Measurements from ENCODE around the gene LPCAT2. TPM values are rescaled to one million over a fixed set of nuclear protein-coding genes. Genes with fewer than 3 reads are reported as not detected.
A peak's percentile ranks its signal among the peaks of the same experiment; 100 is the strongest.

The LPCAT2 gene
- total RNA-seq, 4 donors from 2014 or later, result 8.0 to 27.1 (median 18.0) TPM

- no peak for ATAC-seq
- H3K4me3 ChIP-seq, result no peak overlapping the region
- H3K27me3 ChIP-seq, result no peaks in the 10 kb centered on the region
- H3K36me3 ChIP-seq, result no peaks in the 10 kb centered on the region
- H3K9me3 ChIP-seq, result peaks cover 0 to 12% (median 0%) of the 10 kb centered on the region in 3 donors
- no peak for TF ChIP-seq POLR2AphosphoS5 (IDR thresholded peaks at IDR 0.05)
- 66 to 96% methylated on average over 2 of the region's 2 CpGs for WGBS, 2 donors (ENCODE audit: low coverage in 1 of 2)
- no peak overlapping the region for H3K27ac ChIP-seq
- peaks cover 8 to 31% (median 9%) of the 10 kb centered on the region in 3 donors for H3K4me1 ChIP-seq
Measured at GRCh38 chr16:55555436-55555835, 46.6 kb downstream of the LPCAT2 start.

GRCh38 chr16:55557186-55557585 lies 48.3 kb downstream of the LPCAT2 start:
- H3K4me3 ChIP-seq, result no peak overlapping the region
- no peak overlapping the region for H3K27ac ChIP-seq
- H3K27me3 ChIP-seq, result no peaks in the 10 kb centered on the region
- H3K9me3 ChIP-seq, result peaks cover 0 to 12% (median 0%) of the 10 kb centered on the region in 3 donors
- peaks cover 8 to 32% (median 9%) of the 10 kb centered on the region in 3 donors for H3K4me1 ChIP-seq
- no peaks in the 10 kb centered on the region for H3K36me3 ChIP-seq
- ATAC-seq, result no peak
- TF ChIP-seq POLR2AphosphoS5 (IDR thresholded peaks at IDR 0.05) (no peak), POLR2A (IDR thresholded peaks at IDR 0.05) (no peak), EP300 (IDR thresholded peaks at IDR 0.05) (no peak)

GRCh38 chr16:55559233-55559632 lies 50.4 kb downstream of the LPCAT2 start:
- Histone ChIP-seq H3K27me3 (no peaks in the 10 kb centered on the region), H3K27ac (peak overlapping the region in 3 of 4 donors; percentile 4 to 35 (median 8)), H3K9me3 (peaks cover 0 to 2% (median 0%) of the 10 kb centered on the region in 3 donors), H3K4me3 (no peak overlapping the region), H3K36me3 (no peaks in the 10 kb centered on the region), H3K4me1 (peaks cover 8 to 32% (median 9%) of the 10 kb centered on the region in 3 donors)
- TF ChIP-seq POLR2AphosphoS5 (IDR thresholded peaks at IDR 0.05), result peak; percentile 49
- TF ChIP-seq POLR2A (IDR thresholded peaks at IDR 0.05), result no peak
- no peak for ATAC-seq

- ATAC-seq, result no peak
- Histone ChIP-seq H3K27me3 (no peaks in the 10 kb centered on the region), H3K4me1 (peaks cover 8 to 32% (median 9%) of the 10 kb centered on the region in 3 donors), H3K9me3 (no peaks in the 10 kb centered on the region), H3K4me3 (no peak overlapping the region), H3K27ac (no peak overlapping the region), H3K36me3 (no peaks in the 10 kb centered on the region)
- 29 to 42% methylated on average over 1 of the region's 1 CpG for WGBS, 2 donors (ENCODE audit: low coverage in 1 of 2)
- TF ChIP-seq POLR2AphosphoS5 (IDR thresholded peaks at IDR 0.05), result no peak
- no peak for TF ChIP-seq CTCF (IDR thresholded peaks at IDR 0.05)
- no peak for TF ChIP-seq POLR2A (IDR thresholded peaks at IDR 0.05)
- TF ChIP-seq EP300 (IDR thresholded peaks at IDR 0.05), result no peak
Measured at GRCh38 chr16:55559933-55560516, 51.2 kb downstream of the LPCAT2 start.

GRCh38 chr16:55561319-55561848 lies 52.5 kb downstream of the LPCAT2 start:
- TF ChIP-seq POLR2A (IDR thresholded peaks at IDR 0.05), result no peak
- no peak for TF ChIP-seq EP300 (IDR thresholded peaks at IDR 0.05)
- TF ChIP-seq CTCF (IDR thresholded peaks at IDR 0.05), result no peak
- TF ChIP-seq POLR2AphosphoS5 (IDR thresholded peaks at IDR 0.05), result no peak
- H3K27me3 ChIP-seq, result no peaks in the 10 kb centered on the region
- no peak overlapping the region for H3K4me3 ChIP-seq
- H3K27ac ChIP-seq, result no peak overlapping the region
- no peak for ATAC-seq
- H3K36me3 ChIP-seq, result no peaks in the 10 kb centered on the region
- peaks cover 8 to 32% (median 9%) of the 10 kb centered on the region in 3 donors for H3K4me1 ChIP-seq
- 55 to 80% methylated on average over 2 of the region's 2 CpGs for WGBS, 2 donors (ENCODE audit: low coverage in 1 of 2)
- no peaks in the 10 kb centered on the region for H3K9me3 ChIP-seq

GRCh38 chr16:55562936-55563335 lies 54.1 kb downstream of the LPCAT2 start:
- H3K36me3 ChIP-seq, result no peaks in the 10 kb centered on the region
- WGBS, 2 donors (ENCODE audit: low coverage in 1 of 2), result 92% methylated on average over 1 of the region's 1 CpG; no CpG with 5 or more reads in 1 of the 2 donors
- no peak overlapping the region for H3K27ac ChIP-seq
- peaks cover 8 to 34% (median 9%) of the 10 kb centered on the region in 3 donors for H3K4me1 ChIP-seq
- H3K4me3 ChIP-seq, result no peak overlapping the region
- no peak for ATAC-seq
- H3K9me3 ChIP-seq, result no peaks in the 10 kb centered on the region
- TF ChIP-seq EP300 (IDR thresholded peaks at IDR 0.05) (no peak), POLR2AphosphoS5 (IDR thresholded peaks at IDR 0.05) (no peak), POLR2A (IDR thresholded peaks at IDR 0.05) (no peak), CTCF (IDR thresholded peaks at IDR 0.05) (no peak)
- H3K27me3 ChIP-seq, result no peaks in the 10 kb centered on the region

Data from gastroesophageal sphincter (tissue), 4 donors.